HCT116 (cell line): Measurements from ENCODE around the gene FRMD8. TPM values are rescaled to one million over a fixed set of nuclear protein-coding genes. Genes with fewer than 3 reads are reported as not detected.

Source experiments
- CBX3 ChIP-seq: IDR thresholded peaks from 2 replicates; pipeline ENCODE4 v1.6.1; 2012; ENCODE audit warnings: low read depth
- ELF1 ChIP-seq: IDR thresholded peaks from 2 replicates; pipeline ENCODE4 v1.6.1; 2012; ENCODE audit warnings: low read depth, borderline replicate concordance
- EZH2 ChIP-seq: fragments of 200-600 bp; sonication (generic); IDR thresholded peaks from 2 replicates; pipeline ENCODE4 v1.6.1; 2017; ENCODE audit warnings: antibody characterized with exemption, mixed run types
- FOSL1 ChIP-seq: IDR thresholded peaks from 2 replicates; pipeline ENCODE4 v1.6.1; 2012; ENCODE audit warnings: low read depth
- POLR2A ChIP-seq: IDR thresholded peaks from 2 replicates; pipeline ENCODE4 v1.7.0; 2011; ENCODE audit warnings: borderline replicate concordance; ENCODE audit not compliant: insufficient read depth, insufficient read length; ENCODE audit errors: extremely low read depth
- SIN3A ChIP-seq: IDR thresholded peaks from 2 replicates; pipeline ENCODE4 v1.6.1; 2012; ENCODE audit warnings: low read depth
- SRF ChIP-seq: IDR thresholded peaks from 2 replicates; pipeline ENCODE4 v1.6.1; 2012; ENCODE audit warnings: low read depth
- YY1 ChIP-seq: IDR thresholded peaks from 2 replicates; pipeline ENCODE4 v1.6.1; 2011; ENCODE audit warnings: low read length, low read depth, moderate library complexity, mild to moderate bottlenecking; ENCODE audit not compliant: insufficient replicate concordance; ENCODE audit errors: extremely low read depth
- total RNA-seq: library from RNA; stranded (reverse); gene quantifications from one replicate; pipeline ENCODE4 v1.2.1, GENCODE V29; 2021; ENCODE audit not compliant: unreplicated experiment
- TF ChIP-seq, protein P1 (sequence below): IDR thresholded peaks from 2 replicates; pipeline ENCODE4 v1.6.1; 2011; ENCODE audit warnings: mild to moderate bottlenecking, low read length, moderate library complexity; ENCODE audit not compliant: insufficient replicate concordance; ENCODE audit errors: extremely low read depth
- TF ChIP-seq, protein P2 (sequence below): IDR thresholded peaks from 2 replicates; pipeline ENCODE4 v1.6.1; 2012; ENCODE audit warnings: low read depth

Gene FRMD8
- total RNA-seq, 1 experiment from 2014 or later, result 35.8 TPM

DNA sequence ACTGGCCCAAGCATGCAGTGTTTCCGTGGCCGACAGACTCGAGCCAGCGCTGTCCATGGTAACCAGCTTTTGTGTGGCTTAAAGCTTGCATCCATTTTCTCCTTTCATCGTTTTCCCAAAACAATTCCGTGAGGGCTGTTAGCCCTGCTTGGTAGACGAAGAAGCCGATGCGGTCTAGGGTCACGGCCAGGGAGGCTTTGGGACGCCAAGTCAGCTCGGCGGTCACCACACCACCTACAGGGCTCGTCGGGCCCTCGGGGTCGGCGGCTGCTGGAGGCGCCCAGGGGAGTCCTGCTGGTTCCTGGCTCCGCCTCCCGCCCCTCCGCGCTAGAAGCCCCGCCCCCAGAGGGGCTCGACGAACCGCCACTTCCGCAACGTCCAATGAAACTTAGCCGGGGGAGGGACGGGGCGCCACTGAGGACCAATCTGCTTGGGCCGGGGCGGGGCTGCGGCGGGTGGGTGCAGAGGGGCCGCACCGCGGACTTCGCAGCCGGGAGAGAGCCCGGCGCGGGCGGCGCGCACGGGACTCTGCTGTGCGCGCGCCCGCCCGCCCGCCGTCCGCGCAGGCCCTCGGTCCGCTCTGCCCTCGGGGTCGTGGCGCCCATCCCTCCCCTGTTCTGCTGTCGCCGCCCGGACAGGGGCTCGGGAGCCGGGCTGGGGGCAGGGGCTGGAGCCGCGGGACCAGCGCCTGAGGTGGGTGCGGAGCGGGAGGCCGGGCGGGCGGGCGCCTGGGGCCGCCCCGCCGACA is 32.0 kb upstream of the FRMD8 start, which contains the start of gene TIGD3 (continued):
- TF ChIP-seq FOSL1 (no peak), YY1 (no peak), ELF1 (no peak), EZH2 (no peak), CBX3 (no peak), SIN3A (no peak), SRF (no peak), POLR2A (peak; percentile 69)
- TF ChIP-seq, protein P1, sequence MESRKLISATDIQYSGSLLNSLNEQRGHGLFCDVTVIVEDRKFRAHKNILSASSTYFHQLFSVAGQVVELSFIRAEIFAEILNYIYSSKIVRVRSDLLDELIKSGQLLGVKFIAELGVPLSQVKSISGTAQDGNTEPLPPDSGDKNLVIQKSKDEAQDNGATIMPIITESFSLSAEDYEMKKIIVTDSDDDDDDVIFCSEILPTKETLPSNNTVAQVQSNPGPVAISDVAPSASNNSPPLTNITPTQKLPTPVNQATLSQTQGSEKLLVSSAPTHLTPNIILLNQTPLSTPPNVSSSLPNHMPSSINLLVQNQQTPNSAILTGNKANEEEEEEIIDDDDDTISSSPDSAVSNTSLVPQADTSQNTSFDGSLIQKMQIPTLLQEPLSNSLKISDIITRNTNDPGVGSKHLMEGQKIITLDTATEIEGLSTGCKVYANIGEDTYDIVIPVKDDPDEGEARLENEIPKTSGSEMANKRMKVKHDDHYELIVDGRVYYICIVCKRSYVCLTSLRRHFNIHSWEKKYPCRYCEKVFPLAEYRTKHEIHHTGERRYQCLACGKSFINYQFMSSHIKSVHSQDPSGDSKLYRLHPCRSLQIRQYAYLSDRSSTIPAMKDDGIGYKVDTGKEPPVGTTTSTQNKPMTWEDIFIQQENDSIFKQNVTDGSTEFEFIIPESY, result no peak
- TF ChIP-seq, protein P2, sequence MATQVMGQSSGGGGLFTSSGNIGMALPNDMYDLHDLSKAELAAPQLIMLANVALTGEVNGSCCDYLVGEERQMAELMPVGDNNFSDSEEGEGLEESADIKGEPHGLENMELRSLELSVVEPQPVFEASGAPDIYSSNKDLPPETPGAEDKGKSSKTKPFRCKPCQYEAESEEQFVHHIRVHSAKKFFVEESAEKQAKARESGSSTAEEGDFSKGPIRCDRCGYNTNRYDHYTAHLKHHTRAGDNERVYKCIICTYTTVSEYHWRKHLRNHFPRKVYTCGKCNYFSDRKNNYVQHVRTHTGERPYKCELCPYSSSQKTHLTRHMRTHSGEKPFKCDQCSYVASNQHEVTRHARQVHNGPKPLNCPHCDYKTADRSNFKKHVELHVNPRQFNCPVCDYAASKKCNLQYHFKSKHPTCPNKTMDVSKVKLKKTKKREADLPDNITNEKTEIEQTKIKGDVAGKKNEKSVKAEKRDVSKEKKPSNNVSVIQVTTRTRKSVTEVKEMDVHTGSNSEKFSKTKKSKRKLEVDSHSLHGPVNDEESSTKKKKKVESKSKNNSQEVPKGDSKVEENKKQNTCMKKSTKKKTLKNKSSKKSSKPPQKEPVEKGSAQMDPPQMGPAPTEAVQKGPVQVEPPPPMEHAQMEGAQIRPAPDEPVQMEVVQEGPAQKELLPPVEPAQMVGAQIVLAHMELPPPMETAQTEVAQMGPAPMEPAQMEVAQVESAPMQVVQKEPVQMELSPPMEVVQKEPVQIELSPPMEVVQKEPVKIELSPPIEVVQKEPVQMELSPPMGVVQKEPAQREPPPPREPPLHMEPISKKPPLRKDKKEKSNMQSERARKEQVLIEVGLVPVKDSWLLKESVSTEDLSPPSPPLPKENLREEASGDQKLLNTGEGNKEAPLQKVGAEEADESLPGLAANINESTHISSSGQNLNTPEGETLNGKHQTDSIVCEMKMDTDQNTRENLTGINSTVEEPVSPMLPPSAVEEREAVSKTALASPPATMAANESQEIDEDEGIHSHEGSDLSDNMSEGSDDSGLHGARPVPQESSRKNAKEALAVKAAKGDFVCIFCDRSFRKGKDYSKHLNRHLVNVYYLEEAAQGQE, result peak; percentile 57; the same call in 1 of the 2 replicates
